HepG2 (cell line): ENCODE results near the gene SH3BGR. TPM values are rescaled to one million over a fixed set of nuclear protein-coding genes. Genes with fewer than 3 reads are reported as not detected.

ENCODE experiments used
- ATAC-seq: fragments of 200-7000 bp; cut with Tn5 transposase; 3 replicates; pipeline ENCODE4 v1.9.1; 2020; ENCODE audit warnings: mild to moderate bottlenecking, moderate library complexity
- BruUV-seq: library from RNA; stranded (reverse); fragments of 400-500 nt; replicated peaks from 2 replicates; lab custom pipeline; 2021; lab: Mats Ljungman, UMichigan
- CTCF ChIA-PET: fragments of 300-600 bp; formaldehyde crosslinking; extraction: SDS; loops from one replicate; lab custom pipeline; 2021; ENCODE audit warnings: low total read pairs, inconsistent platforms, low intra/inter-chr PET ratio; lab: Yijun Ruan, JAX
- POLR2A ChIA-PET: fragments of 350-600 bp; sonication (Branson Sonifier 250); formaldehyde crosslinking; loops from one replicate; lab custom pipeline; 2020; ENCODE audit warnings: antibody characterized with exemption, inconsistent platforms; lab: Yijun Ruan, JAX
- DNase-seq: peaks from one replicate; pipeline ENCODE4 v3.0.0-alpha.2; 2015; ENCODE audit warnings: low spot score
- FAIRE-seq: peaks from 3 replicates; lab custom pipeline; 2011; peaks lifted over from hg19 to GRCh38; lab: Jason Lieb, UNC
- H2AFZ ChIP-seq: one replicate; pipeline ENCODE4 v1.6.1; 2011; ENCODE audit warnings: low read length, inconsistent platforms
- H3K27ac ChIP-seq: fragments of 300-600 bp; 3 replicates; pipeline ENCODE4 v1.8.0; 2011; ENCODE audit warnings: mixed run types, mild to moderate bottlenecking, mixed read lengths, low read length, inconsistent platforms; ENCODE audit not compliant: insufficient read depth; ENCODE audit errors: extremely low read length
- H3K27me3 ChIP-seq, 2 experiments: fragments of 200-600 bp in 1 of 2; 2 replicates in 1 of 2; 3 replicates in 1 of 2; pipeline versions ENCODE4 v1.6.0 to v1.8.0; 2011; ENCODE audit warnings: low read length in 2 of 2, mild to moderate bottlenecking in 2 of 2, moderate library complexity in 2 of 2, inconsistent platforms in 1 of 2; ENCODE audit not compliant: insufficient read depth in 2 of 2, control insufficient read depth in 1 of 2
- H3K36me3 ChIP-seq, 2 experiments: fragments of 200-600 bp in 1 of 2; replicated peaks in 1 of 2; 2 replicates in 1 of 2; 3 replicates in 1 of 2; pipeline versions ENCODE4 v1.5.1 to v1.8.0; 2011; ENCODE audit warnings: low read length in 2 of 2, inconsistent platforms in 1 of 2; ENCODE audit not compliant: insufficient read depth in 2 of 2, control insufficient read depth in 1 of 2
- H3K4me1 ChIP-seq: 2 replicates; pipeline ENCODE4 v1.5.1; 2012; ENCODE audit warnings: low read length, inconsistent platforms; ENCODE audit not compliant: insufficient read depth
- H3K4me2 ChIP-seq: 2 replicates; pipeline ENCODE4 v1.6.0; 2011; ENCODE audit warnings: low read depth, low read length, inconsistent platforms
- H3K4me3 ChIP-seq, 3 experiments: fragments of 200-600 bp in 1 of 3; sonication (generic), shearing (Covaris generic) in 1 of 3; replicated peaks in 1 of 3; 2 replicates each; pipeline ENCODE4 v1.5.1; 2011 to 2016; ENCODE audit warnings: low read length in 3 of 3, inconsistent platforms in 2 of 3, low read depth in 2 of 3, mild to moderate bottlenecking in 2 of 3, control low read depth in 1 of 3, mixed read lengths in 1 of 3; ENCODE audit not compliant: insufficient read depth in 1 of 3
- H3K79me2 ChIP-seq: one replicate; pipeline ENCODE4 v1.6.1; 2011; ENCODE audit warnings: low read length, inconsistent platforms; ENCODE audit not compliant: insufficient read depth
- H3K9ac ChIP-seq: 2 replicates; pipeline ENCODE4 v1.6.0; 2011; ENCODE audit warnings: mild to moderate bottlenecking, low read depth, low read length, inconsistent platforms; ENCODE audit not compliant: insufficient read depth
- H3K9me3 ChIP-seq: 2 replicates; pipeline ENCODE4 v1.5.1; 2012; ENCODE audit warnings: mild to moderate bottlenecking, low read length
- H4K20me1 ChIP-seq: 2 replicates; pipeline ENCODE4 v1.6.0; 2011; ENCODE audit warnings: inconsistent platforms, mild to moderate bottlenecking, low read length, moderate library complexity; ENCODE audit not compliant: insufficient read depth
- AFF4 ChIP-seq: sonication (generic); formaldehyde crosslinking; IDR thresholded peaks from 2 replicates; pipeline ENCODE4 v1.4.0; 2020; ENCODE audit warnings: missing genetic modification reagents
- BCLAF1 ChIP-seq: fragments of 450-650 bp; IDR thresholded peaks from 2 replicates; pipeline ENCODE4 v1.6.1; 2017; ENCODE audit warnings: mild to moderate bottlenecking
- FOXC1 ChIP-seq: sonication (generic); formaldehyde crosslinking; IDR thresholded peaks from 2 replicates; pipeline ENCODE4 v1.8.0; 2022; ENCODE audit warnings: mild to moderate bottlenecking, missing genetic modification reagents, borderline replicate concordance
- IKZF5 ChIP-seq: IDR thresholded peaks from 2 replicates; pipeline ENCODE4 v1.6.1; 2018; ENCODE audit warnings: missing genetic modification reagents, mild to moderate bottlenecking, missing compliant biosample characterization
- KLF16 ChIP-seq, 2 experiments: sonication (generic) in 1 of 2; formaldehyde crosslinking in 1 of 2; IDR thresholded peaks; 2 replicates each; pipeline versions ENCODE4 v1.6.1 to v1.8.0; 2016 to 2023; ENCODE audit warnings: missing genetic modification reagents in 2 of 2, missing compliant biosample characterization in 1 of 2
- NFATC3 ChIP-seq: sonication (generic); formaldehyde crosslinking; IDR thresholded peaks from 2 replicates; pipeline ENCODE4 v1.5.1; 2020; ENCODE audit warnings: mild to moderate bottlenecking, missing genetic modification reagents
- NR2F2 ChIP-seq: IDR thresholded peaks from 2 replicates; pipeline ENCODE4 v1.6.1; 2012; ENCODE audit warnings: low read depth, inconsistent platforms, borderline replicate concordance
- ZBTB38 ChIP-seq: sonication (generic); formaldehyde crosslinking; IDR thresholded peaks from 2 replicates; pipeline ENCODE4 v1.5.1; 2020; ENCODE audit warnings: mild to moderate bottlenecking, missing genetic modification reagents
- ZNF124 ChIP-seq: sonication (generic); formaldehyde crosslinking; IDR thresholded peaks from 2 replicates; pipeline ENCODE4 v1.4.0; 2020; ENCODE audit warnings: missing genetic modification reagents
- ZNF33A ChIP-seq: sonication (generic); formaldehyde crosslinking; IDR thresholded peaks from 2 replicates; pipeline ENCODE4 v1.5.1; 2020; ENCODE audit warnings: missing genetic modification reagents, mild to moderate bottlenecking, moderate library complexity, borderline replicate concordance
- ZNF546 ChIP-seq: sonication (generic); formaldehyde crosslinking; conservative IDR thresholded peaks from 2 replicates; pipeline ENCODE4 v1.8.1; 2023; ENCODE audit warnings: mild to moderate bottlenecking, missing genetic modification reagents
- ZNF766 ChIP-seq: sonication (generic); formaldehyde crosslinking; IDR thresholded peaks from 2 replicates; pipeline ENCODE4 v1.5.0; 2020; ENCODE audit warnings: missing genetic modification reagents, borderline replicate concordance
- WGBS: methylation state at CpG from one replicate; pipeline ENCODE4 v1.1.6; 2017; ENCODE audit warnings: low lambda C conversion rate; 5-methylcytosine and 5-hydroxymethylcytosine counted together
- in situ Hi-C: cut with HindIII; loops from 2 replicates; pipeline ENCODE4 v1.10.0; 2017; ENCODE audit warnings: low pct_unique_long_range_greater_than_20kb; ENCODE audit not compliant: extremely low pct_ligation_motif_present
- intact Hi-C: fragments of 100-400 bp; cut with micrococcal nuclease; formaldehyde crosslinking; loops from one replicate; pipeline ENCODE4 v1.10.0; 2022; ENCODE audit not compliant: unreplicated experiment
- polyA plus RNA-seq, 8 experiments: library from polyadenylated mRNA; depleted of rRNA in 3 of 8; stranded (reverse) in 7 of 8; unstranded in 1 of 8; fragments of >200 nt; fragmentation: Illumina TruSeq in 4 of 8; extraction: Trizol in 4 of 8; gene quantifications; 2 replicates each; pipeline versions ENCODE4 v1.2.1 to v1.2.3, GENCODE V29; 2011 to 2016; ENCODE audit warnings: low read depth in 4 of 8, missing spikeins in 1 of 8, mixed read lengths in 1 of 8; ENCODE audit not compliant: insufficient read depth in 1 of 8
- total RNA-seq, 5 experiments: library from RNA; depleted of rRNA; stranded (reverse); fragments of >200 nt; fragmentation: Illumina TruSeq; extraction: Trizol; gene quantifications; 2 replicates each; pipeline ENCODE4 v1.2.3, GENCODE V29; 2016; ENCODE audit warnings: low read depth in 1 of 5
- TF ChIP-seq, protein P1 (sequence below): sonication (generic); formaldehyde crosslinking; IDR thresholded peaks from 2 replicates; pipeline ENCODE4 v1.5.1; 2020; ENCODE audit warnings: missing genetic modification reagents, mild to moderate bottlenecking, borderline replicate concordance

SH3BGR gene
- total and polyA plus RNA-seq, 2 of the 13 experiments (the other 11 are each of a cell fraction or from before 2014, with no cell fraction given): 0.48 TPM; not detected in 1

DNA sequence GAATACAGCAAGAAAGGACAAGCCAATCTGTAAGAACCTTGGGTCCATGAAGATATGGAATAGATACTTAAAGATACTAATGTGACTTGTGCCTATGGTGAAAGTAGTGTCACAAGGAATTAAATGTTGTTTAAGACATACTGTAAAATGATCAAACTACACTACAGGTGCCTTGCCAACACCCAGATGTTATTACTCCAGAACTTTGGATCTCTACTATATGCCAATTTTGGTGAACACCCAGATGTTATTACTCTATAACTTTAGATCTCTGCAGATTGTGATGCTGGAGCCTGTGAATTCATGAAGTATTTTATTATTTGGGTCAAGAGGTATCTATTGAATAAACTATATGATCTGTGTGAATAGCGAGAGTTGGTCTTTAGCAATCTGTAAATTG, 101.1 kb downstream of the SH3BGR start:
- Histone ChIP-seq H3K36me3 (no peaks in the 10 kb centered on the region), H3K27ac (no peak overlapping the region), H3K4me1 (no peaks in the 10 kb centered on the region), H3K4me3 (no peak overlapping the region), H3K4me2 (no peak overlapping the region), H2AFZ (no peak overlapping the region), H3K9me3 (no peaks in the 10 kb centered on the region), H3K79me2 (no peaks in the 10 kb centered on the region), H3K9ac (no peak overlapping the region), H4K20me1 (no peaks in the 10 kb centered on the region), H3K27me3 (no peaks in the 10 kb centered on the region)
- FAIRE-seq: no peak
- WGBS: 0% methylated on average over 1 of the region's 1 CpG
- no peak for DNase-seq
- POLR2A ChIA-PET: no interaction called here
- CTCF ChIA-PET: no interaction called here
- in situ Hi-C loops: no loop called here
- intact Hi-C loops: no loop called here
- ATAC-seq: no peak
- no TSS peak for BruUV-seq
- no peak for TF ChIP-seq ZNF766 (CRISPR knock-in tag)
- no peak for TF ChIP-seq ZBTB38
- TF ChIP-seq ZNF33A (CRISPR knock-in tag): no peak
- TF ChIP-seq NR2F2: no peak
- no peak for TF ChIP-seq NFATC3
- no peak for TF ChIP-seq KLF16 (CRISPR knock-in tag; IDR thresholded peaks at IDR 0.05)
- TF ChIP-seq IKZF5 (CRISPR knock-in tag): no peak
- TF ChIP-seq BCLAF1: no peak
- TF ChIP-seq ZNF124: no peak
- no peak for TF ChIP-seq FOXC1 (CRISPR knock-in tag)
- TF ChIP-seq, protein P1, sequence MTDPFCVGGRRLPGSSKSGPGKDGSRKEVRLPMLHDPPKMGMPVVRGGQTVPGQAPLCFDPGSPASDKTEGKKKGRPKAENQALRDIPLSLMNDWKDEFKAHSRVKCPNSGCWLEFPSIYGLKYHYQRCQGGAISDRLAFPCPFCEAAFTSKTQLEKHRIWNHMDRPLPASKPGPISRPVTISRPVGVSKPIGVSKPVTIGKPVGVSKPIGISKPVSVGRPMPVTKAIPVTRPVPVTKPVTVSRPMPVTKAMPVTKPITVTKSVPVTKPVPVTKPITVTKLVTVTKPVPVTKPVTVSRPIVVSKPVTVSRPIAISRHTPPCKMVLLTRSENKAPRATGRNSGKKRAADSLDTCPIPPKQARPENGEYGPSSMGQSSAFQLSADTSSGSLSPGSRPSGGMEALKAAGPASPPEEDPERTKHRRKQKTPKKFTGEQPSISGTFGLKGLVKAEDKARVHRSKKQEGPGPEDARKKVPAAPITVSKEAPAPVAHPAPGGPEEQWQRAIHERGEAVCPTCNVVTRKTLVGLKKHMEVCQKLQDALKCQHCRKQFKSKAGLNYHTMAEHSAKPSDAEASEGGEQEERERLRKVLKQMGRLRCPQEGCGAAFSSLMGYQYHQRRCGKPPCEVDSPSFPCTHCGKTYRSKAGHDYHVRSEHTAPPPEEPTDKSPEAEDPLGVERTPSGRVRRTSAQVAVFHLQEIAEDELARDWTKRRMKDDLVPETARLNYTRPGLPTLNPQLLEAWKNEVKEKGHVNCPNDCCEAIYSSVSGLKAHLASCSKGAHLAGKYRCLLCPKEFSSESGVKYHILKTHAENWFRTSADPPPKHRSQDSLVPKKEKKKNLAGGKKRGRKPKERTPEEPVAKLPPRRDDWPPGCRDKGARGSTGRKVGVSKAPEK: no peak
- no peak for TF ChIP-seq ZNF546 (CRISPR knock-in tag)
- TF ChIP-seq AFF4 (CRISPR knock-in tag): no peak
